Astrocyte (in vitro differentiated cells and primary cell): Measurements from ENCODE around the gene MTARC2. TPM values are rescaled to one million over a fixed set of nuclear protein-coding genes. Genes with fewer than 3 reads are reported as not detected.

Source experiments
- DNase-seq: peaks from one replicate; pipeline ENCODE4 v3.0.0-alpha.2; 2010; ENCODE audit warnings: low read depth
- FAIRE-seq: peaks from 2 replicates; lab custom pipeline; 2011; peaks lifted over from hg19 to GRCh38; lab: Jason Lieb, UNC
- H2AFZ ChIP-seq: 2 replicates; pipeline ENCODE4 v1.6.0; 2012; ENCODE audit warnings: low read depth, low read length, inconsistent platforms
- H3K27ac ChIP-seq: 2 replicates; pipeline ENCODE4 v1.5.1; 2011; ENCODE audit warnings: low read depth, low read length, inconsistent platforms
- H3K27me3 ChIP-seq: 2 replicates; pipeline ENCODE4 v1.6.0; 2011; ENCODE audit warnings: low read length, inconsistent platforms; ENCODE audit not compliant: insufficient read depth
- H3K36me3 ChIP-seq: 2 replicates; pipeline ENCODE4 v1.5.1; 2011; ENCODE audit warnings: low read length, inconsistent platforms; ENCODE audit not compliant: insufficient read depth
- H3K4me1 ChIP-seq: 2 replicates; pipeline ENCODE4 v1.5.1; 2011; ENCODE audit warnings: low read length, inconsistent platforms; ENCODE audit not compliant: insufficient read depth
- H3K4me2 ChIP-seq: 2 replicates; pipeline ENCODE4 v1.6.0; 2012; ENCODE audit warnings: low read length, inconsistent platforms
- H3K4me3 ChIP-seq: 2 replicates; pipeline ENCODE4 v1.5.1; 2011; ENCODE audit warnings: low read depth, mild to moderate bottlenecking, low read length, inconsistent platforms; ENCODE audit not compliant: insufficient read depth
- H3K79me2 ChIP-seq: 2 replicates; pipeline ENCODE4 v1.6.0; 2012; ENCODE audit warnings: mild to moderate bottlenecking, low read length, inconsistent platforms; ENCODE audit not compliant: insufficient read depth
- H3K9ac ChIP-seq: 2 replicates; pipeline ENCODE4 v1.6.0; 2012; ENCODE audit warnings: mild to moderate bottlenecking, low read length, inconsistent platforms
- H3K9me3 ChIP-seq: 2 replicates; pipeline ENCODE4 v1.5.1; 2012; ENCODE audit warnings: low read depth, mild to moderate bottlenecking, low read length, inconsistent platforms; ENCODE audit not compliant: insufficient read depth
- H4K20me1 ChIP-seq: 2 replicates; pipeline ENCODE4 v1.6.0; 2012; ENCODE audit warnings: low read length, inconsistent platforms; ENCODE audit not compliant: insufficient read depth
- H3K27ac Mint-ChIP-seq: one replicate; pipeline ENCODE4 v1.8.0; 2021; ENCODE audit warnings: mild to moderate bottlenecking, mixed read lengths; ENCODE audit not compliant: unreplicated experiment
- H3K27me3 Mint-ChIP-seq: one replicate; pipeline ENCODE4 v1.8.0; 2021; ENCODE audit warnings: low read depth, mixed read lengths; ENCODE audit not compliant: unreplicated experiment
- H3K36me3 Mint-ChIP-seq: one replicate; pipeline ENCODE4 v1.8.0; 2021; ENCODE audit warnings: low read depth, mixed read lengths; ENCODE audit not compliant: unreplicated experiment
- H3K4me1 Mint-ChIP-seq: one replicate; pipeline ENCODE4 v1.8.0; 2021; ENCODE audit warnings: low read depth, mixed read lengths; ENCODE audit not compliant: unreplicated experiment
- H3K4me3 Mint-ChIP-seq: one replicate; pipeline ENCODE4 v1.8.0; 2021; ENCODE audit warnings: mild to moderate bottlenecking, moderate library complexity, mixed read lengths; ENCODE audit not compliant: unreplicated experiment
- H3K9me3 Mint-ChIP-seq: one replicate; pipeline ENCODE4 v1.8.0; 2021; ENCODE audit warnings: mild to moderate bottlenecking, mixed read lengths; ENCODE audit not compliant: unreplicated experiment
- CTCF ChIP-seq: IDR thresholded peaks from 2 replicates; pipeline ENCODE4 v1.5.1; 2011; ENCODE audit warnings: low read depth, mild to moderate bottlenecking, inconsistent platforms, low read length, moderate library complexity; ENCODE audit not compliant: insufficient read depth
- EZH2 ChIP-seq: IDR thresholded peaks from 2 replicates; pipeline ENCODE4 v1.6.1; 2012; ENCODE audit warnings: mild to moderate bottlenecking, low read length, inconsistent platforms; ENCODE audit not compliant: insufficient read depth
- total RNA-seq: library from RNA; stranded (reverse); gene quantifications from 2 replicates; pipeline ENCODE4 v1.2.1, GENCODE V29; 2021

MTARC2 gene
- total RNA-seq, 1 donor from 2014 or later: 3.1 TPM

DNA sequence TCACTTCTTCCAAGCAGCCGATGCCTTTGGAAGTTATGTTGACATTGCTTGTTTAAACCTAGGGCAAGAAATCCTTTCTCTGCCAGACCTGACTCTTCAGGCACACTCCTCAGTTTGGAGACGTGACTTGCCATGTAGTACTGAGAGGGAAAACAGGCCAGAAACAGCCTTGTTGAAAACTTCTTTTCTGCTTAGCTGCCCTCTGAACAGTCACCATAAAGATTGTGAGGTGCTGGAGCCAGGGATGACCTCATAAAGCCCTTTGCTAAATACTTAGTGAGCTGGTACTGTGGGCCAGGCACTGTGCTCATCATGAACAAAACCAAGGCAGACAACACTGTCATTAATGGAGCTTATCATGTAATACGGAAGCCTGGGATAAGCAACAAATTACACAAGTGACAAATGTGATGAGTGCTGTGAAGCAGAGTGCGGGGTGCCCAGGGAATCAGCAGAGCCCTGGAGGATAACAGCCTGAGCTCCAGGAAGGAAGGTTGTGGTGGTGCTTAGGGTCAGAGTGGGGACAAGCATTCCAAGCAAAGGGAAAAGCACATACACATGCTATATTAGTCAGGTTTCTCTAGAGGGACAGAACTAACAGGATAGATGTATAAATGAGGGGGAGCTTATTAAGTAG is 80.9 kb downstream of the MTARC2 start:
- H3K4me3 Mint-ChIP-seq: no peak overlapping the region
- TF ChIP-seq EZH2: no peak
- no peak for TF ChIP-seq CTCF
- no peaks in the 10 kb centered on the region for H4K20me1 ChIP-seq
- H3K27ac ChIP-seq: no peak overlapping the region
- no peaks in the 10 kb centered on the region for H3K27me3 ChIP-seq
- H3K9me3 Mint-ChIP-seq: no peaks in the 10 kb centered on the region
- peaks cover 4% of the 10 kb centered on the region for H3K4me1 Mint-ChIP-seq
- no peaks in the 10 kb centered on the region for H3K36me3 Mint-ChIP-seq
- H3K4me2 ChIP-seq: no peak overlapping the region
- DNase-seq (no peak), FAIRE-seq (no peak)
- H3K27ac Mint-ChIP-seq: no peak overlapping the region
- no peak overlapping the region for H3K9ac ChIP-seq
- no peaks in the 10 kb centered on the region for H3K4me1 ChIP-seq
- H3K9me3 ChIP-seq: no peaks in the 10 kb centered on the region
- H3K4me3 ChIP-seq: no peak overlapping the region
- H2AFZ ChIP-seq: no peak overlapping the region
- no peaks in the 10 kb centered on the region for H3K79me2 ChIP-seq
- peaks cover 17% of the 10 kb centered on the region for H3K27me3 Mint-ChIP-seq
- H3K36me3 ChIP-seq: no peaks in the 10 kb centered on the region

DNA sequence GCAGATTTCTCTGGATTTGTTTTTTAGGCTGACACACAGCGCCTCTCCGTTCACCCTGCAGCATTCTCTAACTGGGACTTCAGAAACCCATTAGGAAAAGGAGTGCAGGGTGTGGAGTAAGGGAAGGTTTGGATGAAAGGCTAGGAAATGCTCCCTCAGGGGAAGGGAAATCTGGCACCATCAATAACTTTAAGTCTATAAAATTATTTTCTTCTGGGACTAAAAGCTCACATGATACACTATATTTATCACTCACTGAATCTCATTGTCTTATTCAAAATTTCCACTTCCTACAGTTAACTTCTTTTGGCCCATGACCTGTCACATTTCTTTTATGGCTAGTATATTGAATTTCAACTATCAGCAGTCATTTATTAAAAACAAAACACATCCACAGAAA is 85.3 kb downstream of the MTARC2 start:
- no peaks in the 10 kb centered on the region for H3K36me3 ChIP-seq
- Mint-ChIP-seq H3K27me3 (peaks cover 9% of the 10 kb centered on the region), H3K9me3 (peaks cover 1% of the 10 kb centered on the region), H3K27ac (no peak overlapping the region), H3K4me1 (no peaks in the 10 kb centered on the region), H3K36me3 (no peaks in the 10 kb centered on the region), H3K4me3 (no peak overlapping the region)
- H3K4me3 ChIP-seq: no peak overlapping the region
- H3K27ac ChIP-seq: no peak overlapping the region
- H3K9me3 ChIP-seq: no peaks in the 10 kb centered on the region
- TF ChIP-seq CTCF (no peak), EZH2 (no peak)
- no peak overlapping the region for H3K4me2 ChIP-seq
- H2AFZ ChIP-seq: no peak overlapping the region
- no peak overlapping the region for H3K9ac ChIP-seq
- H4K20me1 ChIP-seq: no peaks in the 10 kb centered on the region
- no peaks in the 10 kb centered on the region for H3K27me3 ChIP-seq
- no peaks in the 10 kb centered on the region for H3K79me2 ChIP-seq
- H3K4me1 ChIP-seq: no peaks in the 10 kb centered on the region
- FAIRE-seq (no peak), DNase-seq (no peak)

Other genes with a start within 250 kb of the MTARC2 start
- 4.7 and 10.8 TPM in 2 replicates for gene MARK1, start 220.2 kb upstream of the MTARC2 start, total RNA-seq
- 1.1 and 1.8 TPM in 2 replicates for gene C1orf115, start 58.0 kb upstream of the MTARC2 start, total RNA-seq
- gene MTARC1, start 38.6 kb downstream of the MTARC2 start, total RNA-seq: 4.5 and 8.5 TPM in 2 replicates
- 1.4 and 2.1 TPM in 2 replicates for gene HLX, start 131.1 kb downstream of the MTARC2 start, total RNA-seq